Measurements from ENCODE around the gene ALOXE3. TPM values are rescaled to one million over a fixed set of nuclear protein-coding genes. Genes with fewer than 3 reads are reported as not detected.
A peak's percentile ranks its signal among the peaks of the same experiment; 100 is the strongest.

The ALOXE3 gene
- total RNA-seq, 2 donors from 2014 or later, result 0.20 TPM; not detected in 1

GRCh38 chr17:8159459-8160223 lies 41.3 kb upstream of the ALOXE3 start:
- no peaks in the 10 kb centered on the region for H3K27me3 ChIP-seq
- H3K9me3 ChIP-seq, result no peaks in the 10 kb centered on the region
- DNase-seq (ENCODE audit: low spot score), result no peak
- TF ChIP-seq CTCF (IDR thresholded peaks at IDR 0.05), result no peak
- peaks cover 22% of the 10 kb centered on the region for H3K36me3 ChIP-seq
- peak overlapping the region; percentile 99 for H3K27ac ChIP-seq
- no peak overlapping the region for H3K4me3 ChIP-seq
- H3K4me1 ChIP-seq, result peaks cover 0 to 54% of the 10 kb centered on the region in 2 donors

GRCh38 chr17:8159032-8159400 lies 40.7 kb upstream of the ALOXE3 start:
- Histone ChIP-seq H3K4me1 (peaks cover 0 to 48% of the 10 kb centered on the region in 2 donors), H3K9me3 (no peaks in the 10 kb centered on the region), H3K4me3 (no peak overlapping the region), H3K27ac (peak overlapping the region; percentile 99), H3K36me3 (peaks cover 22% of the 10 kb centered on the region), H3K27me3 (no peaks in the 10 kb centered on the region)
- peak in 1 of 2 donors; percentile 17 for TF ChIP-seq CTCF (IDR thresholded peaks at IDR 0.05)
- no peak for DNase-seq (ENCODE audit: low spot score)

- H3K4me1 ChIP-seq, result peaks cover 0 to 48% of the 10 kb centered on the region in 2 donors
- no peaks in the 10 kb centered on the region for H3K27me3 ChIP-seq
- peaks cover 23% of the 10 kb centered on the region for H3K36me3 ChIP-seq
- peak overlapping the region; percentile 99 for H3K27ac ChIP-seq
- DNase-seq (ENCODE audit: low spot score), result peak; percentile 99
- peak; percentile 93 to 95 for TF ChIP-seq CTCF (IDR thresholded peaks at IDR 0.05)
- H3K9me3 ChIP-seq, result no peaks in the 10 kb centered on the region
- H3K4me3 ChIP-seq, result no peak overlapping the region
Measured at GRCh38 chr17:8158267-8159031, 40.1 kb upstream of the ALOXE3 start.

GRCh38 chr17:8156246-8156992 lies 38.1 kb upstream of the ALOXE3 start:
- Histone ChIP-seq H3K27ac (peak overlapping the region; percentile 100), H3K27me3 (no peaks in the 10 kb centered on the region), H3K9me3 (no peaks in the 10 kb centered on the region), H3K36me3 (peaks cover 34% of the 10 kb centered on the region), H3K4me1 (peaks cover 0 to 47% of the 10 kb centered on the region in 2 donors), H3K4me3 (peak overlapping the region; percentile 83 to 95)
- no peak for TF ChIP-seq CTCF (IDR thresholded peaks at IDR 0.05)
- peak; percentile 100 for DNase-seq (ENCODE audit: low spot score)

GRCh38 chr17:8155996-8156245 lies 37.6 kb upstream of the ALOXE3 start:
- no peak for TF ChIP-seq CTCF (IDR thresholded peaks at IDR 0.05)
- DNase-seq (ENCODE audit: low spot score), result no peak
- peaks cover 0 to 43% of the 10 kb centered on the region in 2 donors for H3K4me1 ChIP-seq

More at GRCh38 chr17:8155996-8156245, 37.6 kb upstream of the ALOXE3 start:
- Histone ChIP-seq H3K4me3 (peak overlapping the region; percentile 83 to 95), H3K27ac (peak overlapping the region; percentile 100), H3K9me3 (no peaks in the 10 kb centered on the region), H3K36me3 (peaks cover 29% of the 10 kb centered on the region), H3K27me3 (no peaks in the 10 kb centered on the region)
